Astrocyte of the spinal cord (primary cell): ENCODE data around the gene PRKAB2.
A peak's percentile ranks its signal among the peaks of the same experiment; 100 is the strongest.

Source experiments
- DNase-seq: peaks from one replicate; pipeline ENCODE4 v3.0.0; 2011; ENCODE audit warnings: low read depth, low spot score
- H3K4me3 ChIP-seq: 2 replicates; pipeline ENCODE4 v1.5.1; 2011; ENCODE audit warnings: low read depth, mild to moderate bottlenecking, low read length, moderate library complexity
- CTCF ChIP-seq: IDR thresholded peaks from 2 replicates; pipeline ENCODE4 v1.5.1; 2012; ENCODE audit warnings: low read depth, mild to moderate bottlenecking, low read length, inconsistent platforms
- in situ Hi-C: cut with HindIII; loops from 2 replicates; pipeline ENCODE4 v1.10.0; 2017; ENCODE audit warnings: low sequenced_read_pairs

Gene PRKAB2

GRCh38 chr1:147172168-147173016 is at the start of gene PRKAB2:
PRKAB2 (minus strand) TSS chr1:147172470; CDS start chr1:147172144, 326 bp downstream.
- peak within 1 kb of the TSS; percentile 76 for H3K4me3 ChIP-seq
- in situ Hi-C loops = no loop called here
- DNase-seq = peak; percentile 98
- TF ChIP-seq CTCF = peak; percentile 74

GRCh38 chr1:147218606-147219005 is 46.3 kb upstream of the PRKAB2 start:
- TF ChIP-seq CTCF = no peak
- DNase-seq = no peak
- H3K4me3 ChIP-seq = no peak overlapping the region
- in situ Hi-C loops = no loop called here

GRCh38 chr1:147217141-147217540 is 44.9 kb upstream of the PRKAB2 start:
- TF ChIP-seq CTCF = no peak
- in situ Hi-C loops = no loop called here
- DNase-seq = no peak
- no peak overlapping the region for H3K4me3 ChIP-seq

GRCh38 chr1:147216124-147216523 is 43.9 kb upstream of the PRKAB2 start:
- no peak for TF ChIP-seq CTCF
- DNase-seq = no peak
- H3K4me3 ChIP-seq = no peak overlapping the region
- in situ Hi-C loops = no loop called here

- H3K4me3 ChIP-seq = no peak overlapping the region
- in situ Hi-C loops = no loop called here
- no peak for TF ChIP-seq CTCF
- DNase-seq = no peak
Measured at GRCh38 chr1:147215540-147215916, 43.3 kb upstream of the PRKAB2 start.

- no peak for TF ChIP-seq CTCF
- DNase-seq = no peak
- no peak overlapping the region for H3K4me3 ChIP-seq
- in situ Hi-C loops = no loop called here
Measured at GRCh38 chr1:147214842-147215539, 42.7 kb upstream of the PRKAB2 start.
